Fibroblast of upper back skin (primary cell): ENCODE data around the gene ATP6V1G2.
"Not testable (repeated sequence)": the region's sequence is repeated elsewhere in the genome, so short reads cannot be mapped to it uniquely, and the experiment has no call there.

ENCODE experiments used
- DNase-seq: peaks from one replicate; pipeline ENCODE4 v3.0.0-alpha.2; 2013

ATP6V1G2 gene

GRCh38 chr6:31528307-31528777 lies 18.1 kb downstream of the ATP6V1G2 start:
- no peak for DNase-seq

GRCh38 chr6:31525932-31526591 lies 20.3 kb downstream of the ATP6V1G2 start:
- peak; percentile 27 for DNase-seq

DNA sequence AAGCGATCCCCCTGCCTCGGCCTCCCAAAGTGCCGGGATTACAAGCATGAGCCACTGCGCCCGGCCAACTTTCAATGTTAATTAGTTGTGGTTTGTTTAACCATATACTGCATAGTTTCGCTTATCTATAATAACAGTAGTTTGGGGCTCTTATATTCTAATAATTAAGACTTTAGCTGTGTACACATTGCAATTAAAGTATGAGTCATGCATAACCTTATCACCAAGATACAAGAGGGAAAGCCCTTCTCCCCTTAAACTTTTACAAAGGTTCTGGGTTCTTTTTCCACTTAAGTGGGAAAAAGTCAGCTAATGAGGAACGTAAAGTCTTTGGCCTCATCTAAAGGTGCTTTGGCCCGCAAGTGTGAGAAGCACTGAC lies 20.9 kb downstream of the ATP6V1G2 start:
- no peak for DNase-seq

GRCh38 chr6:31521835-31522234 lies 24.6 kb downstream of the ATP6V1G2 start:
- no peak for DNase-seq

GRCh38 chr6:31513456-31514165 lies 32.8 kb downstream of the ATP6V1G2 start:
- no peak for DNase-seq

DNA sequence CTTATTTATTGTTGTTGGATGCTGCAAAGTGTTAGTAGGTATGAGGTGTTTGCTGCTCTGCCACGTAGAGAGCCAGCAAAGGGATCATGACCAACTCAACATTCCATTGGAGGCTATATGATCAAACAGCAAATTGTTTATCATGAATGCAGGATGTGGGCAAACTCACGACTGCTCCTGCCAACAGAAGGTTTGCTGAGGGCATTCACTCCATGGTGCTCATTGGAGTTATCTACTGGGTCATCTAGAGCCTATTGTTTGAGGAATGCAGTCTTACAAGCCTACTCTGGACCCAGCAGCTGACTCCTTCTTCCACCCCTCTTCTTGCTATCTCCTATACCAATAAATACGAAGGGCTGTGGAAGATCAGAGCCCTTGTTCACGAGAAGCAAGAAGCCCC lies 36.4 kb downstream of the ATP6V1G2 start:
- no peak for DNase-seq

DNA sequence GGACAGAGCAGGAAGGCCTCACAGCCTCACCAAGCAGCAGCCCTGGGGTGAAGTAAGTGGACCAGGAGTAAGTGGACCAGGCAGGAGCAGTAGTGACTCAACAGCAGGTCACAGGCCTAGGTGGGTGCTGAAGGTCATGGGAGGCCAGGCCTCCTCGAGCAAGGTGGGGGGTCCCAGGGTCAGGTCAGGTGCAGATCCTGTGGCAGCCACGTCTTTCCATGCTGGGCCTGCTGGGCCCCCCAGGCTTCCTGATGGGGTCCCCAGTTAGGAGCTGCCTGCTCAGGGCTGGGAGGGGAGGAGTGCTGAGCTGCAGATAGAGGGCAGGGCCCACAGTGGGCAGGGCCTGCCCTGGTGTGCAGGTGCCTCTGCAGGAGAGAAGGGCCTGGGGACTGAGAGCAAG lies 37.4 kb downstream of the ATP6V1G2 start:
- DNase-seq: not testable (repeated sequence)

GRCh38 chr6:31502586-31502985 lies 43.8 kb downstream of the ATP6V1G2 start:
- no peak for DNase-seq

DNA sequence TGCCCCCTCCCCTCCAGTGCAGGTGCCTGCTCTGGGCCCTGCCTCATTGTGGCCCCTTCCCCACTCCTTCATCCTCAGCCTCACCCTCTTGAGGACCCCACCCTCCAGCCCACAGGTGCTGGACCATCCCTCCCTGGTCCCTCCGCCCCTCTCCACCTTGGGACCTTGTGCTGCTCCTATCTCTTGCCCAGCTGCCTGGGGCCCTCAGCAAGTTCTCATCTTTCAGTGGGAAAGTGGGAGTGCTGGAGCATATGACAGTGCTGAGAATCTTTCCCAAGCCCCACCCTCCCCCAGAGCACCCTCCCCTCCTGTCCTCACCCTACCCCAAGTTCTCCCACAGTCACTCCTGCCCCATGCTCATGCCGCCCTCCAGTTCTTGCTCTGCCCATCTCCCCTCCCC lies 46.8 kb downstream of the ATP6V1G2 start:
- not testable (repeated sequence) for DNase-seq

- DNase-seq: no peak
Observed at GRCh38 chr6:31498748-31499147, 47.7 kb downstream of the ATP6V1G2 start.

GRCh38 chr6:31497531-31498476 lies 48.6 kb downstream of the ATP6V1G2 start, which contains the start of gene MICB:
TSS of gene MICB (plus strand) at chr6:31498145. CDS start at chr6:31498194, 49 bp downstream.
- peak; percentile 49 for DNase-seq

GRCh38 chr6:31496826-31497225 lies 49.6 kb downstream of the ATP6V1G2 start:
- not testable (repeated sequence) for DNase-seq

DNA sequence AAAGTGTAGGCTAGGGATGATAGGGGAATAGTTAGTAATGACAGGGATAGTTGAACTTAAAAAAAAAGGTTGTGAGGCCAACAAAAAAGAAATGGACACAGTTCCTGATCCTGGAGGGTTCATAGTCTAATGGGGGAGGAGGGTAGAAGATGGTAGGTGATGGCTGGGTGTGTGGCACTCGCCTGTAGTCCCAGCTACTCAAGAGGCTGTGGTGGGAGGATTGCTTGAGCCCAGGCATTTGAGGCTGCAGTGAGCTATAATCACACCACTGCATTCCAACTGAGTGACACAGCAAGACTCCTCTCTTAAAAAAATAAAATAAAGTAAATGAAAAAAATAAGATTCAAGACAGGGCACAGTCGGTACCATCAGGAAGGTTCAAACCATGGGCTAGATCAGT lies 50.8 kb downstream of the ATP6V1G2 start:
- peak; percentile 61 for DNase-seq
